ENCODE results near the gene ACSBG1.
"Not testable (repeated sequence)": the region's sequence is repeated elsewhere in the genome, so short reads cannot be mapped to it uniquely, and the experiment has no call there.

The ACSBG1 gene

DNA sequence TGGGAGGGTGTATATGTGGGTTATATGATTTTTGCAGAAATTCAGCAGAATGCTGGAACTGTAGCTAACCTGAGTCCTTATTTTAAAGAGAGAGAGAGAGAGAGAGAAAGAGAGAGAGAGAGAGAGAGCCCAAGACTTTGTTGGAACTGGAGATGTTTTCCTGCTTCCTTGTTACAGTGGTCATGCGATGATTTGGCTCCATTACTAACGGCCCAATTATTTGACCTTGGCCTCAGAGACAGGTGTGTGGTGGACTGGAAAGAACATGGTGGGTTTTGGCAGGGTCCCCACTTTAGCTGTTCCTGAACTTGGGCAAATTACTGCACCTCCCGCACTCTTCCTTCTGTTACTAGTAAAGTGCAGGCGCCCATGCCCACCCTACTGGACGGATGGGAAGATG is 14.8 kb upstream of the ACSBG1 start:
- no peak for DNase-seq

DNA sequence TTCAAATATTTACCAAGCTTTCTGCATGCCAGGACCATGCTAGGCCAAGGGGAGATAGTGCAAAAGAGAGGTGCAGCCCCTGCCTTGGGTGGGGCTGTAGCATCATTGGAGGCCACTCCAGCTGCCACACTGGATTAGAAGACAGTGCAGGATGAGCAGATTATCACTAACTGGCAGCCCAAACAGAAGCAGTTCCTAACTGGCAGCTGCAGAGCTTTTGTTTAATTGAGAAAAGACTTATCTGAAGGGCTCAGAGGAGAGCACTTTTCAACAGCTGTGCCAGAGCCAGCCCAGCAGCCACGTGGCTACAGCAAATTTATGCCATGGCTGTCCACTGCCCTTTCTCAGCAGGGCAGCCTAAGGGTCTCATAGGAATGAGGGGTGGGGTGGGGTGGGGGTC is 13.5 kb upstream of the ACSBG1 start:
- DNase-seq: no peak

DNA sequence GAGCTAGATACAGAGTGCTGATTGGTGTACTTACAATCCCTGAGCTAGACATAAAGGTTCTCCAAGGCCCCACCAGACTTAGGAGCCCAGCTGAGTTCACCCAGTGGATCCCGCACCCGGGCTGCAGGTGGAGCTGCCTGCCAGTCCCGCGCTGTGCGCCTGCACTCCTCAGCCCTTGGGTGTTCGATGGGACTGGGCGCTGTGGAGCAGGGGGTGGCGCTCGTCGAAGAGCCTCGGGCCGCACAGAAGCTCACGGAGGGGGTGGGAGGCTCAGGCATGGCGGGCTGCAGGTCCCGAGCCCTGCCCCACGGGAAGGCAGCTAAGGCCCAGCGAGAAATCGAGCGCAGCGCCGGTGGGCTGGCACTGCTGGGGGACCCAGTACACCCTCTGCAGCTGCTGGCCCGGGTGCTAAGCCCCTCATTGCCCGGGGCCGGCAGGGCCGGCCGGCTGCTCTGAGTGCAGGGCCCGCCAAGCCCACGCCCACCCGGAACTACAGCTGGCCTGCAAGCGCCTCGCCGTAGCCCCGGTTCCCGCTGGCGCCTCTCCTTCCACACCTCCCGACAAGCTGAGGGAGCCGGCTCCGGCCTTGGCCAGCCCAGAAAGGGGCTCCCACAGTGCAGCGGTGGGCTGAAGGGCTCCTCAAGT is 11.7 kb upstream of the ACSBG1 start:
- DNase-seq: not testable (repeated sequence)

DNA sequence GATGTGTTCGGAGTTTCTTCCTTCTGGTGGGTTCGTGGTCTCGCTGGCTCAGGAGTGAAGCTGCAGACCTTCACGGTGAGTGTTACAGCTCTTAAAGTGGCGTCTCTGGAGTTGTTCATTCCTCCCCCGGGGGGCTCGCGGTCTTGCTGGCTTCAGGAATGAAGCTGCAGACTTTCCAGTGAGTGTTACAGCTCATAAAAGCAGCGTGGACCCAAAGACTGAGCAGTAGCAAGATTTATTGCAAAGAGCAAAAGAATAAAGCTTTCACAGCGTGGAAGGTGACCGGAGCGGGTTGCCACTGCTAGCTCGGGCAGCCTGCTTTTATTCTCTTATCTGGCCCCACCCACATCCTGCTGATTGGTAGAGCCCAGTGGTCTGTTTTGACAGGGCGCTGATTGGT is 11.0 kb upstream of the ACSBG1 start:
- DNase-seq: not testable (repeated sequence)

DNA sequence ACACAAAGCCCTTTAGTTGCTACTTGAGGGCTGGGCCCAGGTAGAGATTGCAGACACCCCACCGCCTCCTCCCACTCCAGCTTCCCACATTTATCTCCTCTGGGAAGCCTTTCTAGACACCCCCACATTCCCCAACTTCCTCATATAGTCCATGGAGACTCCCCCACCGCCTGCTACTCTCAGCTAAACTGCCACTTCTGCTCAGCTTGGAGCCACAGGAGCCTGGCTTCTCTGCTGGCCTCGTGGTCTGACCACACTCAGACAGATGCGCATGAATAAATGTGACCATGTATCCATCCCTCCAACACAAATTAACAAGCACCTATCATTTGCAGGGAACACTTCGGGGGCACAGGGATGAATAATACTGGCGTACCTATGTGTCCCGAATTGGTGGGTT is 10.5 kb upstream of the ACSBG1 start:
- no peak for DNase-seq

DNA sequence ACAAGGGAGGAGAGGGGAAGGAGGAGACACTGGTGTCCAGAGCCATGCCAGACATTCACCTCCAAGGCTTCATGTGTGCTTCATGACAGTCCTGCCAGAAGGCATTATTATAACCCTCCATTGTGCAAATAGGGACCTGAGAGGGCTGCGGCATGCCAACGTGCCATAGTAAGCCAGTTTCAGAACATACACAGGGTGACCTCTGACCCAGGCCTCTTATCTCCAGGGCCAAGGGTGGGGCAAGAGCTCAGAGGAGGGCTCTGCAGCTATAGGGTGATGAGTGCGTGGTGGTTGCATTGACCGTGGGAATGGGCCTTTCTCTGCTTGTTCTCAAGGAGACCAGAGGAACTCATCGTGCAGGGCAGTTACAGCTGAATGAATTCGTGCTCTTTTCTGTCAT is 9.7 kb upstream of the ACSBG1 start:
- no peak for DNase-seq

DNA sequence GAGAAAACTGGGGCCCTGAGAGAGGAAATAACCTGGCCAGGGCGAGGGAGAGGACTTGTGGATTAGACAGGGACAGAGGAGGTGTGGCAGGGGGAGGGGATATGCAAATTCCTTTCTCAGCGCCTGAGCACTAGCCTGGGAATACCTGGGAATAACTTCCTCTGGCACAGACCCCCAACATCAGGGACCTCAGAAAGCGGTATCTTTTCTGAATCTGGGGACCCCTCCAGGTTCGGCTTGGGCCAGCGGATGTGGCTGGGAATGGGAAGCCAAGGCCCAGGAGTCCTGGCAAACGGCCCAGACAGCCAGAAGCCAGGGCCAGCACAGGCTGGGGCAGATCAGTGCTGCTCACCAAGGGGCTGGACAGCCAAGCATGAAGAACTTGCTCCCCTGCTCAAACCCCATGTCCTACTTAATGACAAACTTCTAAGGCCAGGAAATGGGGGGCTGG is 9.2 kb upstream of the ACSBG1 start:
- no peak for DNase-seq

DNA sequence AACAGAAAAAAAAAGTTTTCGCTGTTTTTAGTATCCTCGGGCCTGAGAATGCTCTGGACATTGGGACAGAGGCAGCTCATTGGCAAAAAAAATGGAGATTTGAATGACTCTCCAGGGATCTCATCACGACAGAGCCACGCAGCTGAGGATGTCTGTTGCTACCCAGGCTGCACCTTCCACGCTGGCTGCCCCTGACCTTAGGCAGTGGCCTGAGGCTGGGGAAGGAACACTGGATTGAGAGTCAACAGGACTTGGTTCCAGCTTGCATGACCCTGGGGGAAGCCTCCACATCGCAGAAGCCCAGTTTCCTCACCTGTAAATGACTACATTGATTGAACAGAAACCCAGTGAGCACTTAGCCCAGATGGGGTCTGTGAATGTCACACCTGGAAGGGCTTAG is 8.7 kb upstream of the ACSBG1 start:
- DNase-seq: no peak

DNA sequence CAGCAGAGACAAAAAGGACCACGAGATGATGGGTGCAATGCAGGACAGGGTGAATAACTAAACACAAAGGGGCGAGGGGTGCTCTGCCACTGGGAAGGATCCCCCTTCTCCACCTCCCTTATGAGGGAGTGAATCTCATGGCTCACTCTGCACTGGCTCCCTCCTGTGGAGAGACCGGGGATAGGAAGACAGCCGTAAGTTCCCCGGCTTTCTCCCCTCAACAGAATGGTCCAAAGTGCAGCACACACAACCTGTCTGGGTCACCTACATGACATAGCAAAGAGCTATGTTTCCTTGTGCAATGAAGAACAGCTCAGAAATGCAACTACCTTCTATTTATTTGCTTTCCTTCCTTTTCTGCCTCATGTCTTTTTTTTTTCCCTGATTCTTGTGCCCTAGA is 7.8 kb upstream of the ACSBG1 start:
- DNase-seq: no peak

DNA sequence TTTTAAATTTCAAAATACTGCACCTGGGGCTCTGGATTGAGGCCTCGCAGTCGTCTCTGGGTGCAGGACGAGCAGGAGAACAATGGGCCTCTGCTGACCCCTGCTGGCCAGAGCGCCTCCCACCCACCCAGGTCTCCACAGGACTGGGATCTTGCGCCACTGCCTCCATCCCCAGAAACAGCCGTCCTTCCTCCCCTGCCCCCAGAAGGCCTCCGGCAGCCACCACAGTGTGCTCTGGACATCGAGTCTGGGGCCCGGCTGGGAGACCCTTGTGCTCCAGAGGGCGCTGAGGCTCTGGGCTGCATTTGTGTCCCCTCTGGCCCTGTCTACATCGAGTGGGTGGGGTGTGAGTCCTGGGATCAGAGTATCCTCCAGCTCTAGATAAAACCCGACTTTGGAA is 6.7 kb upstream of the ACSBG1 start:
- DNase-seq: peak; percentile 78

DNA sequence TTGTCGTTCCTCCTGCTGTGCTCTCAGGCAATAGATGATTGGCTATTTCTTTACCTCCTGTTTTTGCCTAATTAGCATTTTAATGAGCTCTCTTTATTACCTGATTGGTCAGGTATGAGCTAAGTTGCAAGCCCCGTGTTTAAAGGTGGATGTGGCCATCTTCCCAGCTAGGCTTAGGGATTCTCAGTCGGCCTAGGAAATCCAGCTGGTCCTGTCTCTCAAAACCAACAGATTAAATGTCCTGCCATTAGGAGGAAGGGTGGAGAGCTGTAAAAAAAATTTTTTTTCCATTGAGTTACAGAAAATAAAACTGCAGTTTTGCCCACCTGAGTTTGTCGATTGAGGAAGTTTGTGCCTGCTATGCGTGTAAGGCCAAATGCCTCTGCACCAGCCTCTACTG is 5.4 kb upstream of the ACSBG1 start:
- no peak for DNase-seq

DNA sequence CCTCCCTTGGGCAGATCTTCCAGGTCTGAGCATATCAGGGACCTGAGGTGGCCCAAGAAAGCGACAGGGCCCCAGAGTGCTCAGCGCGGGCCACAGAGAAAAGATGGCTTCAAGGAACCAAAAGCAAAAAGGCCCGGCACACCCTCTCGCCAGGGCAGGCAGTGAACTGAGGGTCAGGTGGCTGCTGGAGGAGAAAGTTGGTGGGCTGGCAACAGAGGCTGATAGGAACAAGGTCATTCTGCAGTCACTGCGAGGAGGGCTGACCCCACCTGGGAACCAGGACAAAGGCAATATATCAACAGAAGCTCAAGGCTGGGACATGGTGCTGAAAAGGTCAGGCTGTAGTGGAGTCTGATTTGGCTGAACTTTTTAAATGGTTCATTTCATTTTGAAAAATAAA is 2.8 kb upstream of the ACSBG1 start:
- no peak for DNase-seq

DNA sequence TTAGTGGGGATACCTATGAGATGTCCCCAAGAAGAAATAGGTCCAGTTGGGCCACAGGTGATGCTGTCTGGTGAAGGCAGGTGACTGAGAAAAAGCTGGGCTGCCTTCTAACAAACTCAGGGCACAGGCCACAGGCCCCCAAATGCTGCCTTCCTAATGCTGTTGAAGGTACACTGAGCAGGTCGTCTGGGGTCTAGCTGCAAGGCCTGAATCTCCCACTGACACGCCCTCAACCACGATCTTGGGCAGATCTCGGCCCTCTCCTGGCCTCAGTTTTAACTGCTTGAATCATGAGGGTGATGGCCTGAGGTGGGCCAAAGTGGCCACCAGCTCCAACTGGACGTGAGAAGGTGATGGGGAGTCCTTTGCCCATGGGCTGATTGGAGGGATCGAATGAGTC is 2.1 kb upstream of the ACSBG1 start:
- no peak for DNase-seq

DNA sequence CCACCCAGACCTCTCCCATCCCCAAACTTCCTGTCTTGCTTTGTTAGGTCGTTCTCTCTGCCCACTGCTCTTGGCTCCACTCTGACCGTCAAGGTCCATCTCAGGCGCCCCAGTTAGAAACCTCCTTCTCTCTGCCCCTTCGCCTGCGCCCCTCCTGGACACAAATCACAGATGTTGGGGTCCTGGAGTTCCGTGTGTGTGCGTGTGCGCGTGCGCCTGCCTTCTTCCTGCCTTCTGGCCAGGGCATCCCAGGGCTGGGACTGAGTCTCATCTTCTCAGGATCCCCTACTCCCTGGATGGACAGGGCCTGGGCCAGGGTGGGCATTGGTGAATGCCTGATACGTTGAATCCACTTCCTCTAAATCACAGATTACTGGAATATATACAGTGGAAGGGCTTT is 869 bp downstream of the ACSBG1 start:
- no peak for DNase-seq

DNA sequence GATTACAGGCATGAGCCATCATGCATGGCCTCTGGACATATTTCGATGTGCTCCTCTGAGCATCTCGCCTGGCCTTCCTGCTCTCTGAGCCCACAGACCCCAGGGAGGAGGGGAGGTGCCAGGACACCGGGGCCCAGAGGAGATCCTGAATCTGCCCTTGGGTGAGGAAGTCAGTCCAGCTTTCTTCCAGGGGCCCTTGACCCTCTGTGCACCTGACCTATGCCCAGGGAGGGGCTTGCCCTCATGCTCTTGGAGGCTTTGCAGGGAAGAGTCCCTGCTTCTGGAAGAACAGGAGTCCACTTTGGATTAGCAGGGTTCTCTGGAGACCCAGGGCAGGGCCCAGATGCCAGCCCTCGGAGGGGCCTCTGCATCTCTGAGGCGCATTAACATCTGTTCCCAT is 1.4 kb downstream of the ACSBG1 start:
- no peak for DNase-seq

DNA sequence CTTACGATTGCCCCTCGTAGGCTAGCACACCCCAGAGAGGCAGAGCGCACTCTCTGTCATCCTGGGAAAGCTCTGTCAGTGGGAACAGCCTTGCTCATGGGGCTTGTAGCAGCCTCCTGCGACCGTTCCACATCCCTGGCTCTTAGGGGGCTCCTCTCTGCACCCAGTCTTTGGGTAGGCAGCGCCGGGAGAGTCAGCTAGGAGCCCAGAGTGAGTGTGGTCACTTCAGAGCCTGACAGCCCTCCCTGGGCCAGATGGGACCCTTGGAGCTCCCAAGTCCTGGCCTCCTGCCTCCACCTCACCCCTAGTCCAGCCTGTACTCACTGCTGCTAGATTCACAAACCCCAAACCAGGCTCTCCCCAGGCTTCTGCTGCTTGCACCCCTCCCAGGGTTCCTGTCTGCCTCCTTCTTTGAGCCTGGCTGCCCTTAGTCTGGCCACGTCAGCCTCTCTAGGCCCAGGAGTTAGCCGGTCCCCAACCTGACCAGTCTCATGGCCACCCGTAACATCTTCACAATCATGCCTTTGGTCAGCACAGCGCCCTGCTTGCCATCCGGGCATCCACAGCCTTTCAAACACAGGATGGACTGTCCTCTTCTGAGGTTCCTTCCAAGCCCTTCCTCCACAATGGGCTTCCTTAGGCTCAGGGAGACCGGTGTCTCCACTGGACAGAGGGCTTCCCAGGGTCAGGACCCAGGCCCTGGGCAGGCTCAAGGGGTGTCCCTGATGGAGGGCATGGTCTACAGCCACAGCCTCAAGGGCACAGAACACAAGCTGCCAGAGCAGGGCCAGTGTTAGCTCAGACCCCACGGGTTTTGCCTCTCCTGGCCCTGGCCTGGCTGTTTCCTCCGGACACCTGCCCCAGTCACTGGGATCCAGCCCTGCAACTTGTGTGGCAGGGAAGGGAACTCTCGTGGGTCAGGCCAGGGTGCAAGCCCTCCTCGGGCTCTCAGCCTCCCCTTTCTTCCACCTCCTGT is 4.6 kb downstream of the ACSBG1 start:
- DNase-seq: no peak

DNA sequence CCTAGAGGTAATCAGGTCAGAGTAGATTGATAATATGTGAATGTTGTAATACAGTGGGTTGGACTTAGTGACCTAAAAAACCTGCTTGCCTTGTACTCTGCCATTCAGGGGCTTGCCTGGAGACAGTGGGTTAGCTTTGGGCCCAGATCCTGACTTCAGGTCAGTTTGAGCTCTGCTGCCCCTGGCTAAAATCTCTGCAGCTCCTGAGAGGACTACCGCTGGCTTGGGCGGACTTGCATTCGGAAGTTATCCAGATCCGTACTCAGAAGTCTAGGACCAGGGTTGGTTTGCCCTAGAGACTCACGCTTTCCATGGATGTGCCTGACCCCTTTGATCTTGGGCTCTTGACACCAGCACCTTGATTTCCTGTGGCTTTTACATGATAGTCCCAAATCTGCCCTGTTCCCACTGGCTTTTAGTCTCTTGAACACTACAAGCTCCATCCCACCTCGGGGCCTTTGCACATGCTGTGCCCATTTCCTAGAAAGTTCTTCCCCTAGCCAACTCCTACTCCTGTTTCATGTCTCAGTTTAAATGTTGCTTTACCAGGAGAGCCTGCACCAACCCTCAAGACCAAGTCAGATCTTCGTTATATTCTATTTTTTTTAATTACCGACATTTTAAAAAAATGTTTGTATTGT is 5.9 kb downstream of the ACSBG1 start:
- DNase-seq: no peak

DNA sequence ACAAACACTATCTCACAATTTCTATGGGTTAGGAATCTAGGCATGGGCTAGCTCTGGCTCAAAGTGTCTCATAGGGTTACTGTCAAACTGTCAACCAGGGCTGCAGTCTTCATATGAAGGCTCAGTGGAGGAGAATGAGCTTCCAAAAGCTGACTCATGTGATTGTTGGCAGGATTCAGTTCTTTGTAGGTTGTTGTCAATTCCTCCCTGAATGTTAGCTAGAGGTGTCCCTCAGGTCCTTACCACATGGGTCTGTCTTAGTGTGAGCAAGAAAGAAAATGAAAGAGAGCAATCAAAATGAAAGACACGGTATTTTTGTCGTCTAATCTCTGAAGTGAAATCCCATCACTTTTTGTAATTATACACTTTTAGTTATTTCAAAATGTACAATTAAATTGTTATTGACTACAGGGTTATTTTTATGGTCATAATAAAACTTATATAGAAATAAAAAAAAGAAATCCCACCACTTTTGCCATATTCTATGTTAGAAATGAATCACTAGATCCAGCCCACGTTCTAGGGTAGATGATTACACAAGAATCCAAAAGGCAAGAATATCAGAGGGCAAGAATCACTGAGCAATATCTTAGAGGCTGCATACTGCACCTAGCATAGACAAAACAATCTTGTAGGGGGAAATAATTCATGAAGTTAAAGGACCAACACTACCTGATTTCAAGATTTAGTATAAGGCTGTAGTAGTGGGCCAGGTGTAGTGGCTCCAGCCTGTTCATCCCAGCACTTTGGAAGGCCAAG is 8.4 kb downstream of the ACSBG1 start:
- DNase-seq: no peak

DNA sequence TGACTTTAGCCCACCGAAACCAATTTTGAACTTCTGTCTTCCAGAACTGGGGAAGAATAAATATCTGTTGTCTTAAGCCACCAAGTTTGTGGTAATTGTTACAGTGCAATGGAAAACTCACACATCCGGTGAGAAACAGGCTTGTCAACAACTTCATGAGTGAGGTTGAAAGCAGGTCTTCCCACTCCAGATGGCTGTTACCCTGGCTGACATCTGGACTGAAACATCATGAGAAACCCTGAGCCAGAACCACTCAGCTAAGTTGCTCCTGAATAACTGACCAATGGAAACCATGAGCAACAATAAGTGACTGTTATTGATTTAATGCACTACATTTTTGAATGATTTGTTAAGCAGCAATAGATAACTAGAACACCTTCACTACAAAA is 10.3 kb downstream of the ACSBG1 start:
- peak; percentile 21 for DNase-seq

DNA sequence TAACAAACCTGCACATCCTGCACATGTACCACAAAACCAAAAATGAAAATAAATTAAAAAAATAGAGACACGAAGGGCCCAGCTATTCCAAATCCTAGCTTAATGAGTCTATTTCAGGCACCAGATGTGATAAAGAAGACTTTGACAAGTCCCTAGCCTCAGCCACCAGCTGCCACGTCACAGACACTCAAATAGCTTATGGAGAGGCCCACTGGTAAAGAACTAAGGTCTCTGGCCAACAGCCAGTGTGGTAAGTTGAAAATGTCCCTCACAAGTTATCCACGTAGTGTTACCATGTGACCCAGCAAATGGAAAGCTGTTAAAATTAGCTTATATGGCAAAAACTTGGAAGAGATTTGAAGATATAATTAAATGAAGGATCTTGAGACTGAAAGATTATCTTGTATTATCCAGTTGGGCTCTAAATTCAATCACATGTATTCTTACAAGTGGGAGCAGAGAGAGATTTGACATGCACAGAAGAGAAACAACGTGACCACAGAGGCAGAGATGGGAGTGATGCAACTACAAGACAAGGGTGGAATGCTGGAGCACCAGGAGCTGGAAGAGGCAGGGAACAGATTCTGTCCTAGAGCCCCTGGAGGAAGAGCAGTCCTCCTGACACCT is 10.9 kb downstream of the ACSBG1 start:
- DNase-seq: no peak

DNA sequence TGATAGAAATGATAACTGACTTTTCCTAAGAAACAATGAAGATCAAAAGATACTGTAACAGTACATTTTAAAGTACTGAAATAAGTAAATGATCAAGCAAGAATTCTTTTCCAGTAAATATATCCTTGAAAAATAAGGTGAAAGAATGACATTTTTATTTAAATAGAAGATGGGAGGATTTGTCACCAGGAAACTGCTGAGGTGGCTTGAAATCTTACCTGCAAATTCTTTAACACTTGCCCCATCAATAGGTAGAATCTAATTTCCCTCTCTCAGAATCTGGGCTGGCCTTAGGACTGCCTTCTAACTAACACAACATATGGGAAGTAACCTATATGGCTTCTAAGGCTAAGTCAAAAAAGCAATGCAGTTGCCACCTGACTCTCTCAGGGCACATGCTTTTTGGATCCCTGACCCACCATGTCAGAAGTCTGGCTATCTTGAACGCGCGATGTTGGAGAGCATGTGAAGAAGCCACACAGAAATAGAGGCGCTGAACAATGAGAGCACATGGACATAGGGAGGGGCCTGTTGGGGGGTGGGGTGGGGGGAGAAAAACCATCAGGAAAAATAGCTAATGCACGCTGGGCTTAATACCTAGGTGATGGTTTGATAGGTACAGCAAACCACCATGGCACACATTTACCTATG is 11.5 kb downstream of the ACSBG1 start:
- no peak for DNase-seq

DNA sequence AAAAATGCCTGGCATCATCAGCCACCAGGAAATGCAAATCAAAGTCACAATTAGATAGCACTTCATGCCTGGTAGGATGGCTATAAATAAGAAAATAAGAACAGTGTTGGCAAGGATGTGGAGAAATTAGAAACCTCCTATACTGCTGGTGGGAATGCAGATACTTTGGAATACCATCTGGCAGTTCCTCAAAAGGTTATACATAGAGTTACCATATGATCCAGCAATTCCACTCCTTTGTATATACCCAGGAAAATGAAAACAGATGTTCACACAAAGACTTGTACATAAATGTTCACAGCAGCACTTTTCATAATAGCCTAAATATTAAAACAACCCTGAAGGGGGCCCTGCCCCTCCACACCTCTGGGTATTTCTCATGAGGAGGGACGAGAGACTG is 13.7 kb downstream of the ACSBG1 start:
- DNase-seq: no peak
